Activated gamma-delta T cell treated with anti-CD3 and anti-CD28 coated beads, Interleukin-2, amount 50 U/mL, for 16 hours (primary cell): Measurements from ENCODE around the gene LRRK1.
"Not testable (repeated sequence)": the region's sequence is repeated elsewhere in the genome, so short reads cannot be mapped to it uniquely, and the experiment has no call there.

Source experiments
- DNase-seq: peaks from one replicate; pipeline ENCODE4 v3.0.0-alpha.2; 2020; ENCODE audit warnings: low read depth

The LRRK1 gene

DNA sequence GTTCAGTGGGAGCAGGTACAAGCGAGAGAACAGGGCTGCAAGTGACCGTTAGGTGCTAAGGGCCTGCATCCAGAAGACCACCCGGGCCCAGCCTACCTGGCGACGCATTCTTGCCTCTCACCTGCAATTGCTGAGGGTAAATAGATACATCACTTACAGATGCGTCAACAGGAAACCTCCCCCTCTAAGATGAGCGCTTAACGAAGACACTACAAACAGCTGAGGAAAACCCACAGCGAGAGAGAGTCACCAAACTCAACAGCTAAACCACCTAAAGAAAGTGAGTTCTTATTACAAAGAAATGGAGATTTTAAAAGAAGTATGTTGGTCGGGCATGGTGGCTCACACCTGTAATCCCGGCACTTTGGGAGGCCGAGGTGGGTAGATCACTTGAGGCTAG lies 174.8 kb downstream of the LRRK1 start:
- peak; percentile 16 for DNase-seq

DNA sequence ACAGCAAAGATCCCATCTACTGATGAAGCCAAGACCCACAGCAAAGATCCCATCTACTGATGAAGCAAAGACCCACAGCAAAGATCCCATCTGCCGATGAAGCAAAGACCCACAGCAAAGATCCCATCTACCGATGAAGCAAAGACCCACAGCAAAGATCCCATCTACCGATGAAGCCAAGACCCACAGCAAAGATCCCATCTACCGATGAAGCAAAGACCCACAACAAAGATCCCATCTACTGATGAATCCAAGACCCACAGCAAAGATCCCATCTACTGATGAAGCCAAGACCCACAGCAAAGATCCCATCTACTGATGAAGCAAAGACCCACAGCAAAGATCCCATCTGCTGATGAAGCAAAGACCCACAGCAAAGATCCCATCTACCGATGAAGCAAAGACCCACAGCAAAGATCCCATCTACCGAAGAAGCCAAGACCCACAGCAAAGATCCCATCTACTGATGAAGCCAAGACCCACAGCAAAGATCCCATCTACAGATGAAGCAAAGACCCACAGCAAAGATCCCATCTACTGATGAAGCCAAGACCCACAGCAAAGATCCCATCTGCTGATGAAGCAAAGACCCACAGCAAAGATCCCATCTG lies 176.7 kb downstream of the LRRK1 start:
- not testable (repeated sequence) for DNase-seq

DNA sequence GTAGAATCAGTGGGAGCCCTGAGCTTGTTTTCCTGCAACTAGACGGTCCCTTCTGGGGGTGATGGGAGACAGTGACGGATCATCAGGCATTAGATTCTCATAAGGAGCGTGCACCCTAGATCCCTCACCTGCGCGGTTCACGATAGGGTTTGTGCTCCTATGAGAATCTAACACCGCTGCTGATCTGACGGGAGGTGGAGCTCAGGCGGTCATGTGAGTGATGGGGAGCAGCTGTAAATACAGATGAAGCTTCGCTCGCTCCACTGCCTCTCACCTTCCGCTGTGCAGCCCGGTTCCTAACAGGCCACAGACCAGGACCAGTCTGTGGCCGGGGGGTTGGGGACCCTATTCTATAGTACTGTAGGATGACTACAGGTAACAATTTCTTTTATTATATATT lies 178.0 kb downstream of the LRRK1 start:
- no peak for DNase-seq

DNA sequence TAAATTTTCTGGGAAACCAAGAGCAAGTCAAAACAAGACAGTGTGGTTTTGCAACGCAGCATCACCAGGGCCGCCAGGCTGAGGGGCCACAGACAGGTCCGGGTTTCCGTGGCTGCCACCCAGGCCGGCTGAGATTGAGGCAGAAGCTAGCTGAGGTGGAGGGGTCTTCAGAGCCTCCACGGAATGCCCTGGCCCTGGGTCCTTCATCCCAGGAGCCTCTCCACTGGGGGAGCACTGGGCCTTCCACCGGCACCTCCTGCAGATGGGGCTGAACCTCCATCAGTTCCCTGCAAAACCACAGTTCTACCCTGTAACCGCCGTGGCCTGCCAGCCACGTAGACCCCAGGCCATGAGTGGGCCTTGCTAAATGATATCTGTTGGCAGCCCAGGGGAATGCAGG lies 180.0 kb downstream of the LRRK1 start:
- DNase-seq: no peak

DNA sequence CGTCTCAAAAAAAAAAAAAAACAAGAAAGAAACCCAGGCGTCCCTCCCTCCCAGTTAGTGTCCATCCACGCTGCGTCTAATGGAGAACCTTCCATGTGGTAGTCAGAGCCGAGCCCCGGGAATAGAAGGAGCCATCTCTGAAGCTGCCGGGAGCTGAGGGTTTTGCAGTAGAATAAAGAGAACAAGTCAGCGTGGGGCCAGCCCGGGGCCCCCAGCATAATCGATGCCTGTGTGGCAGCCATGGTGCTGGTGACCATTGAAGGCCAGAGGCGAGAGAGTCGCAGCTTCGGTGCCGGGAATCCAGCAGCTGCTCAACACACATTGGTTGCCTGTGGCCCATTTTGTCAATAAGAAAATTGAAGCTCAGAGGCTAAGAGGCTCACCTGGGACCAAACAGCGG lies 181.0 kb downstream of the LRRK1 start:
- no peak for DNase-seq

DNA sequence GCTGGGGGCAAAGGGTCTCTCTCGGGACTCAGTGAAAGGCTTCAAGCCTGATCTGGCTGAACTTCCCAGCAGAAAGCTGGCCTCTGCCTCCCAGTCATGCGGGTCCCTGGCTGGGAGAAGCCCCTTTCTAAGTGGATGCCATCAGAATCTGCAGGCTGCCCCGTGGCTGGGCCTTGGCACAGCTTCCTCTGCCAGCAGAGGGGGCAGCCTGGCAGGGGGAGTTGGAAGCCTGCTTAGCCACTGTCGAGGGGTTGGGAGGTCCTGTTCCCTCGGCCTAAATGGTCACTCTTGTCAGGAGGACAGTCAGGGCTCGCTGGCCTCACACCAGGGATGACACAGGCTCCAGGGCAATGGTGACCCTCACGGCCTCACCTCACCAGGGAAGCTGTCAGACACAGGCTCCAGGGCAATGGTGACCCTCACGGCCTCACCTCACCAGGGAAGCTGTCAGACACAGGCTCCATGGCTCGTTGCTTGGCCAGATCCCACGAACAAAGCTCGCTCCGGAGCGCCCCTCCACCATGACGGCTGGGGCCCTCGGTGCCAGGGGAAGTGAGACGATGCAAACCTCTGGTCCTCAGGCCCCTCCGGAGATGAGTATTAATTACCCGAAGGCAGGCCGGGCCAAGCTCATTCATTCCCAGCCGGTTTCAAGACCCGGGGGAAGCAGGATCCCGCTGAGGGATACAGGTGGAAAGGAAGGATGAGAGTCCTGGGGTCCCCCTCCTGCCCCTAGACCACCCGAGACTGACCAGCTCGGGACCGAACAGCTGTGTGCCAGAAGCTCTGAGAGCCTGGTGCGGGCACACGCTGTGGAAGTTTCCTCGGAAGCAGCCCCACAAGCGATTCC lies 181.7 kb downstream of the LRRK1 start:
- DNase-seq: no peak

DNA sequence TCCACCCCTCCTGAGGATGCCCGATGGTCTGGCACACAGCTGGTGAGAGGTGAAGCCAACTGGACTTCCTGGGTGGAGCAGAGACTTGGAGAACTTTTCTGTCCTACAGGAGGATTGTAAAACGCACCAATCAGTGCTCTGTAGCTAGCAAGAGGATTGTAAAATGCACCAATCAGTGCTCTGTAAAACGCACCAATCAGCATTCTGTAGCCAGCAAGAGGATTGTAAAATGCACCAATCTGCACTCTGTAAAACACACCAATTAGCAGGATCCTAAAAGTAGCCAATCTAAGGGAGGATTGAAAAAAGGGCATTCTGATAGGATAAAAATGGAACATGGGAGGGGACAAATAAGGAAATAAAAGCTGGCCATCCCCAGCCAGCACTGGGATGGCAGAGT lies 182.5 kb downstream of the LRRK1 start:
- no peak for DNase-seq

DNA sequence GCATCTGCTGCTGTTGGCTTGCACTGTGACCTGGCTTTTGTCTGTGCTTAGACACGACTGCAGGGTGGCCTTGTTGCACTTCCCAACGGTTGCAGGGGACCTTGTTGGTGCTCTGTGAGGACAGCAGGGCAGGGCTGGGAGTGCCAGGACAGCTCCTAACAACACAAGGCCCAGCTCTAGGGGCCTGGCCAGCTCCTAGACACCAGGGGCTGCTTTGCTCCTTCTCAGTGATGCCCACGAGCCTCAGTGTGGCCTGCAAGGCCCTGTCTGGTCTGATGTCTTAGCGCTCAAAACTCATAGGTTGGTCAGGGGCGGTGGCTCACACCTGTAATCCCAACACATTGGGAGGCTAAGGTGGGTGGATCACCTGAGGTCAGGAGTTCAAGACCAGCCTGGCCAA lies 183.6 kb downstream of the LRRK1 start:
- DNase-seq: no peak

DNA sequence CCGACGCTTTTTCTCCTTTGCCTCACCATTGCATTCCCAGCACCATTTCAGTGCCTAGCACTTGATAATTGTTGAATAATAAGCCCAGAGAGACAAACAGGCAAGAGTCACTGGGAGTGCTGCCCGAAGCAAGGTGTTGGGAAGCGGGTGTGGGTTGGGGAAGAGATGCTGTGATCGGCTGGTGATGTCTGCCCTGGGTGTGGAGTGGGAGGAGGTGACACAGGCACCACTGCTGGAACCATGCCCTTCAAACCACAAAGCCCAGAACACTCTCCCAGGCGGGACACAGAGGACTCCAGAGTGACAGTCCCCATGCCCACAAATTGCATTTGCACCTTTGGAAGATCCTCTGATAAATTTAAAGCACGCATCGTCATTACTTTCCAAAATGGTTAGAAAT lies 184.4 kb downstream of the LRRK1 start:
- no peak for DNase-seq

DNA sequence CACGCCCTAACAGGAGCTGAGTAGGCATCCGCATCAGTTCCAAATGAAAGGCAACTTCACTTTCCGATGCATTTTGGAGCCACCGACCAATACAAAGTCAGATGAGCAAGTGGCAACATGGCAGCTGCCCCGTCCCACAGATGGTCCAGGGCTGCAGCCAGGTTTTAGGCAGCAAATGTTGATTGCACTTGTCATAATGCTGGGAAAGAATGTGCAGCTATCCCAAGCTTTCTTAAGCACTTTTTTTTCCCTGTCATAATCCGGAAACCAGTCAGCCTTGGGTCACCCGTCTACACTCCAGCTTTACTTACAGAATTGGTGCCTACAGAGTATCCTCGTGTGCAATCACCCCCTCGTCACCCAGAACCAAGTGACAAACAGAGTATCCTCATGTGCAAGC lies 185.0 kb downstream of the LRRK1 start:
- DNase-seq: no peak

DNA sequence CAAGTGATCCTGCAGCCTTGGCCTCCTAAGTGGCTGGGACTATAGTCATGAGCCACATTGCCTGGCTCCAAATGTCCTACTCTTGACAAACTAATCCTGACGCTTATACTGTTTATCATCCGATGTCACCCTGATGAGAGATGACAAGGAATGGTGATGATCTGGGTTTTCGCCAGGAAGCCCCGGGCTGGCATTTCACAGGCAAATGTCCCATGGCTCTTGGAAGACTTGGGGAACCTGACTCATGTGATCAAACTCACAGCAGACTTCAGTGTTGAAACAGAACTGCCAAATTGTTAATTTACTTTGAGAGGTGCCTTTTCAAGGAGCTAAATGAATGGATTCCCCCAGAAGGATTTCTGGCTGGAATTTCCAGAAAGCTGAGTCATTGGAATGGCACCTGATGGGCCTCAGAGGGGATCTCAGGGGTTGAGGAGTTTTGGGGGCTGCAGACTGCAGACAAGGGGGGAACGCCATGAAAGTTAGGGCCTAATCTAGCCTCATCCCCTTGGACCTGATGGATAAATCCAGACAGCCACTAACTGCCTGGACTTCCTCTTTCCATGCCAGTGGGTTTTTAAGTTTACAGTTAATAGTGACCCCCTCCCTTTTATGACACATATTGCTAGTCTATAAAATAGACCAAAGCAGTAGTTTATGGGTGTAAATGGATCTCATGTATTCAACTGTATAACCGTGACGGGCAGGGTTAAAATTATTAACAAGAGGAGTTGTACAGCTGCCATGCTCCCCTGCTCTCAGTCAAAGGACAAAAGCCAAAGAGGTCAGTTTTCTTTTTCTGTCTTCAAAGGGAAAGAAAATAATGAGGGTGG lies 186.1 kb downstream of the LRRK1 start:
- no peak for DNase-seq

DNA sequence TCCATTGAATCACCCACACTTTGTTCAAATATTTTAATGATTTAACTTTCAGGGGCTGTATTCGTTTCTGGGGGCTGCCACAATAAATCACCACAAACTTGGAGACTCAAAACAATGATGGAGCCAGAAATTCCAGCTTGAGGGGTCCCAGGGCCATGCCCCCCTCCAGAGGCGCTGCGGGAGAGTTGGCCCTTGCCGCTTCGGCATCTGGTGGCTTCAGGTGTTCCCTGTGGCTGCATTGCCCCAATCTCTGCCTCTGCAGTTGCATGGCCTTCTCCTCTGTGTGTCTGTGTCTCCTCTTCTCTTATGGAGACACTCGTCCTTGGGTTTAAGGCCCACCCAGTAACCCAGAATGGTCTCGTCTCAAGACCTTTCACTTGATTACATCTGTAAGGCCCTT lies 187.9 kb downstream of the LRRK1 start:
- no peak for DNase-seq

DNA sequence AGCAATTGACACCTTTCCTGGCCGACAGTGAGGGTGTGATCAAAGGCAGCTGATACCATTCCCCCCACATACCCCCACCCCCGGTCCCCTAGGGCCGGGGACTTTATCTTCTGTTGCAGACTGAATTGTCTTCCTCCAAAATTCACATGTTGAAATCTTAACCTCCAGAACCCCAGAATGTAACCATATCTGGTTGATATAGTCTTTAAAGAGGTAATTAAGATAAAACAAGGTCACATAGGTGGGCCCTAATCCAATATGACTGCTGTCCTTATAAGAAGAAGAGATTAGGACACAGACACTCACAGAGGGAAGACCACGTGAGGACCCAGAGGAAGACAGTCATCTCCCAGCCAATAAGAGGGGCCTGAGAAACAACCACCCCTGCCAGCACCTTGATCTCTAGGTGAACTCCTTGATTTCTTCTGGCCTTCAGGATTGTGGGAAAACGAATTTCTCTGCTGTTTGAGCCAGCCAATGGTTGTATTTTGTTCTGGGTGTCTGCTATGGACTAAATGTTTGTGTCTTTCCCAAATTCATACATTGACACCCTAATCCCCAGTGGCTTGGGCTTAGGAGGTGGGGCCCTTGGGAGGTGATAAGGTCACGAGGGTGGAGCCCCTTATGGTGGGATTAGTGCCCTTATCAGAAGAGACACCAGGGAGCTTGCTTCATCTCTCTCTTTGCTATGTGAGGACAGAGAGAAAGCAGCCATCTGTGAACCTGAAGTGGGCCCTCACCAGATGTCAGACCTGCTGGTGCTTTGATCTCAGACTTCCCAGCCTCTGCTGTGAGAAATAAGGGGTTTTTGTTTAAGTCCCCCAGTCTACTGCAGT lies 188.7 kb downstream of the LRRK1 start:
- DNase-seq: no peak

DNA sequence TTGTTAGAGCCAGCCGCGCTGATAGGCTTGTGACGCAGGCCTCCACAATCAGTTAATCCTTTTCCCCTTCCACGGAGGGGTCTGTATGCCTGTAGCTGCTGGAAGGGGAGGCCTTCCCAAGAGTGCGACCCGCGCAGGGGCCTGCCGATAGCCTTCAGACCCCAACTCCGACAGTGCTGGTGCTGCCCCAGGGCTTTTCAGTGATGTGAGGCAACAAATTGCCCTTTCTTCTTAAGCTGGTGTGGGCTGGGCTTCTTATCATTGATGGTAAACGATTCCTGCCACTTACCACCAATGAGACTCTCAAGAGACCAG lies 189.3 kb downstream of the LRRK1 start:
- no peak for DNase-seq

DNA sequence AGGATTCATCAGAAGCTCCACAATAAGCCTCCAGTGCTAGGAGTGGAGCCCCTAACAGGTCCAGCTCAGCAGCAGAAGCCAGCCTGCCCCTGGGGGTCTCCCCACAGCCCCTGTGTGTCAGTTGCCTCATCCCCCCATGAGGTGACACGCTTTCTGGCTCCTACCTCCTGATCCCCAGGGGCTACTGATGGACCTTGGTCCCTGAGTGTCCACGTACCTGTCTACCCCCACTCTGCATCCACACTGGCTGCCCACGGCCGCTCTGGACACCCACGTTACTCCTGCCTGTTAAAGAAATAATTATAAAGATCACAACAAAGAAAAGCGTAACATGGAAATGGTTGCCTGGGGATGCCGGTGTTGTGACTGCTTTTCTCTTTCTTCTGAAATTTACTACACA lies 189.6 kb downstream of the LRRK1 start:
- DNase-seq: no peak

DNA sequence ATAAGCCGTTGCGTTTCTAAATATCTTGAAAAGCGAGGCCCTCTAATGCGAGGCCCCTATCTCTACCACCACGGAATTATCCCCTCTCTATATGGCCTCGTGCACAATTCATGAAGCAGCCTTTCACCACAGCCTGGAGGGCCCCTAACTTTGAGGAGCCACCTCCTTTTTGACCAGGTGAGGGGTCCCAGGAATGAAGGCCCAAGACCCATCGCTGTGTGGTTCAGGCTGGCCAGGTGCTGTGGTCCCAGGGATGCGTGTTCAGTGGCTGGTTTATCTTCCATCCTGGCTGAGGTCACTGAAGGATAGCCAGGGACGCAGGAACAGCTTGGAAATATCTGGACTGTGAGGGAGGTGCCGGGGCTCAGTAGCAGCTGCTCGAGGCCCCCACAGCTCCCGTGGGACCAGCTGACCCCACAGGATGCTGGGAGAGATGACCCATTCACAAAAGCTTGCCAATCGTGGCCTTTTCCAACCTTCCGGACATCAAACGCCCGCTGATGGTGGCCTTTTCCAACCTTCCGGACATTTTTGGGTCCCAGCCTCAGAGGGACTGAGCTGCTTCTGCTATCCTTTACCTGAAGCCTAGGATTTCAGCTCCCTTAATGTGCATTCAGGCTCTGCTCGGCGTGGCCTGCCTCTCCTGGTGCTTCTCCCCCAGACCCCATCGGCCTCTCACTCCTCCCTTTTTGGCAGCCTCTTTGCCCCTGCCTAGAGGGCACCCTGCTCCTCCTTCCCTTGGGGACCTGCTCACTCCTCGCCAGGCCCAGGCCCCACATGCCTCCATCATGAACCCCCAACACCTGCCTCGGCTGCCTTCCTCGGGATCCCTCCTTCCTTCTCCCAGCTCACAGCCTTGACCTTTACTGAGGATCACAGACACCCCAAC lies 191.8 kb downstream of the LRRK1 start:
- DNase-seq: no peak

DNA sequence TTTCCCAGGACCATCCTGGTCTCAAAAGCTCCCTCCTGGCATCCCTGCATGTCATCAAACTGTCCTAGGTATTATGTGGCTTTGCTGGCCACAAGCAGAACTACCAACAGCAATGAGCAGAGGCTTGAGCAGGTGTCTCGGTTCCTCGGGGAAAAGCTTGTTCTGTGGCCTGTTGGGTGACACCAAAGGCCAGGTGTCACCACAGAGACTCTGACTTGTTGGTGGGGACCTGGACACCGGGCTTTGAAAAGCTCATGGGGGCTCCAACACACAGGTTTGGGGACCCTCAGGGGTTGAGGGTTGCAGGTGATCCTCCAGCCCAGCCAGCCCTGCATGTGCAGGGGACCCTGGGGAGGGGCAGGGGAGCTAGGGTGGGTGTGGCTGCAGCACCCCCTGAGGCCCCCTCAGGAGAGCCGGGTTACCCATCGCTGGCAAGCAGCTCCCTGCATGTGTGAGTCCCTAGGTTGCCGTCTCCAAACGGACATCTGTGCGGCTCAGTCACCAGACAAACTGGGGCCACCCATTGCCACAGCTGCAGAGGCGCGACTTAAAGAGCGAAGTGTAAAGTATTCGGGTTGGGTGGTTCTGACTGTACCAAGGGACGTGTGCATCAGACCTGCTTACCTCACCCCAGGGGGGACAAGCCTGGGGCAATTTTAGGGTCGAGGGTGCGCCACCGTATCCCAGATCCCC lies 192.6 kb downstream of the LRRK1 start:
- no peak for DNase-seq

DNA sequence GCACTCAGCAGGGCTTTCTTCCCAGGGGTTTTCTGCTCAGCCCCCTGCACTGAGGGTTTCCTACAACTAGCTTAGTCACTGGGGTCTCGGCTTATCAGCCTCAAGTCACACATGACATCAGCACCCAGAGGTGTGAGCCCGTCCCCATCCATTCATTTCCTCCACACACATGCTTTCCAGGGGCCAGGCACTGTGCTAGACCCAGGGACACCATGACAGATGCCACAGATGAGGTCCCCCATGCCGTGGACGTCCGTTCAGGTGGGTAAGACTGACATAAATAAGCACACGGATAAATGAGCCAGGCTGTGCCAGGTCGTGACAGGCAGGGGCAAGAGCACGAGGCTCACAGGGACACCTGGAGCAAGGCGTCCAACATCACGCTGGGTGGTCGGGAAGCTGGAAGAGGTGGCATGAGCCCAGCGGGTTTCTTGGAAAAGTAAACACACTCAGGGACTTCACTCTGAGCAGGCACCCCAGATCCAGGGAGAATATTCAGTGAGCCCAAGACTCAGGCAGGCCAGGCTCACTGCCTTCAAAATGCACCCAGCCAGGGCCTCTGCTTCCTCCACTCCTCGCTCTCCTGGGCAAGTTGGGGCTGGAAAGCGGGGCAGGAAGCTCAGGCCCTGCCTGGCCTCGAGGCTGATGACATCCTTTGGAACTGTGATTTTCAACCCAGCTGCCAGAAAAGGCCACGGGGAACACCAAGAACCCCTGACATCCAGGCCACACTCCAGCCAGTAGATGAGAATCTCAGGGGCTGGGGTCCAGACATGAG lies 193.4 kb downstream of the LRRK1 start:
- DNase-seq: no peak

DNA sequence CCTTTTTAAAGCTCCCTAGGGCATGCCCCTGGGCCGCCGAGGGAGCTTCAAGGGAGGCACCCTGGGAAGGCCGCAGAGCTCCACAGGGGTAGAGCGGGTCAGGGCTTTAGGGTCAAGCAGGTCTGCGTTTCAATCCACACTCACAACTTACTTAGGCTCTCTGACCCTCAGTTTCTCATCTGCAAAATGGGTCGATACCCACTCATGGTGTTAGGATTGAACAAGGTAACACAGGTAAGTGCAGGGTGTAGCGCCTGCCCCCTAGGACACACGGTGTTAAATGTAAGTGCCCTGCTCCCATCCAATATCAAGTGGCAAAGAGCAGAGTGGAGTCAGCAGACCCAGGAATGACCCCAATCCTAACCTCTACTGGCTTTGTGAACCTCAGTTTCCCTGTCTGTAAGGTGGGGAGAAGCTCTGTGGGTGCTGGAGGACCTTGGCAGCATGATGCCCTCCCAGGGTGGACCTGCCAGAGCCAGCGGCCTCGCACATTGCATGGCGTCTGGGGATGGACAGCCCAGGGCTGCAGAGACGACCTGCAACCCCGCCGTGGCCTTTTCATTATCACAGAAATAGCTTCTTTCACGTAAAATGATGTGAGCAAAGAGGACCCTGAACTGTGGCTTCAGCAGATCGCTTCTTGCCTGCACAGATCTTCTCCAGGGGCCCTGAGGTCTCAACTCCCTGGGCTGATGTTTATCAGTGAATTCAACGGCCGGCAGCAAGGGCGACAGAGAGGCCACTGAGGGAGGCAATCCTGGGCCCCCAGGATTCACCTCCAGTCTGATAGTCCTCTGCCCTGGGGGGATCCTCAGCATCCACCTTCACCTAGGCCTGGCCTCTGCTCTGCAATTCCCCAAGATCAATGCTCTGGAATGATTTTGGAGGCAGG lies 194.2 kb downstream of the LRRK1 start:
- no peak for DNase-seq
